Kidney (tissue), 14 donors: ENCODE results near the gene FPR1. TPM values are rescaled to one million over a fixed set of nuclear protein-coding genes. Genes with fewer than 3 reads are reported as not detected.

ENCODE experiments used
- DNase-seq, 5 donors: peaks; one replicate each; pipeline ENCODE4 v3.0.0-alpha.2; 2013 to 2020
- FAIRE-seq: peaks from 2 replicates; lab custom pipeline; 2012; peaks lifted over from hg19 to GRCh38; lab: Jason Lieb, UNC
- H3K27ac ChIP-seq, 2 donors: one replicate each; pipeline ENCODE4 v1.7.0; 2013; ENCODE audit warnings: low read depth in 2 of 2, low read length in 2 of 2, inconsistent platforms in 1 of 2
- H3K27me3 ChIP-seq: one replicate; pipeline ENCODE4 v1.7.1; 2013; ENCODE audit warnings: low read length, inconsistent platforms; ENCODE audit not compliant: control insufficient read depth, insufficient read depth
- H3K36me3 ChIP-seq, 3 donors: one replicate each; pipeline versions ENCODE4 v1.7.0 to v1.7.1; 2013; ENCODE audit warnings: low read length in 3 of 3, control low read depth in 1 of 3, inconsistent platforms in 1 of 3; ENCODE audit not compliant: insufficient read depth in 3 of 3, control insufficient read depth in 2 of 3
- H3K4me1 ChIP-seq, 3 donors: one replicate each; pipeline versions ENCODE4 v1.7.0 to v1.7.1; 2013; ENCODE audit warnings: low read length in 3 of 3, inconsistent platforms in 1 of 3, low read depth in 1 of 3; ENCODE audit not compliant: control insufficient read depth in 2 of 3, insufficient read depth in 2 of 3
- H3K4me3 ChIP-seq, 3 donors: one replicate each; pipeline versions ENCODE4 v1.7.0 to v1.8.1; 2013; ENCODE audit warnings: low read length in 3 of 3, control low read depth in 1 of 3, inconsistent platforms in 1 of 3
- H3K9ac ChIP-seq, 3 donors: one replicate each; pipeline versions ENCODE4 v1.7.0 to v1.7.1; 2013; ENCODE audit warnings: low read length in 3 of 3, control low read depth in 1 of 3, inconsistent platforms in 1 of 3
- H3K9me3 ChIP-seq, 3 donors: one replicate each; pipeline versions ENCODE4 v1.7.0 to v1.7.1; 2013; ENCODE audit warnings: low read length in 3 of 3, control low read depth in 1 of 3, inconsistent platforms in 1 of 3; ENCODE audit not compliant: control insufficient read depth in 2 of 3, insufficient read depth in 1 of 3
- intact Hi-C: fragments of 100-400 bp; cut with DNase I; formaldehyde crosslinking; loops from one replicate; pipeline ENCODE4 v1.11.1; 2022
- polyA plus RNA-seq: library from polyadenylated mRNA; stranded (reverse); fragments of 350-450 nt; fragmentation: Illumina TruSeq; extraction: RNeasy Lipid Tissue Mini Kit (QIAGEN cat#74804); gene quantifications from one replicate; pipeline ENCODE4 v1.2.3, GENCODE V29; 2014; ENCODE audit warnings: low read depth, low replicate concordance; ENCODE audit not compliant: insufficient read depth
- total RNA-seq: library from RNA; stranded (reverse); fragmentation: NEBNext Ultra II Directional; extraction: Animal tissue kit (Norgen Biotek cat#: 25700); gene quantifications from one replicate; pipeline ENCODE4 v1.2.1, GENCODE V29; 2021
- TF ChIP-seq, protein P1 (sequence below): IDR thresholded peaks from 3 replicates; pipeline ENCODE4 v1.5.1; 2012; ENCODE audit warnings: mild to moderate bottlenecking, moderate library complexity, borderline replicate concordance; ENCODE audit not compliant: insufficient read depth; ENCODE audit errors: extremely low read depth
- donor health status: control.
- donor health status: control.
- donor health status: control.
- donor health status: control.
- donor health status: control.
- donor health status: DM: yes; HTN: yes; CAD: no.
- donor health status: Normal renal cell carcinoma (clear cell type).

FPR1 gene
- total and polyA plus RNA-seq, 2 donors from 2014 or later: 2.2 to 16.6 TPM

- H3K27me3 ChIP-seq: peaks cover 7% of the 10 kb centered on the region
- no peaks in the 10 kb centered on the region for H3K36me3 ChIP-seq
- TF ChIP-seq, protein P1, sequence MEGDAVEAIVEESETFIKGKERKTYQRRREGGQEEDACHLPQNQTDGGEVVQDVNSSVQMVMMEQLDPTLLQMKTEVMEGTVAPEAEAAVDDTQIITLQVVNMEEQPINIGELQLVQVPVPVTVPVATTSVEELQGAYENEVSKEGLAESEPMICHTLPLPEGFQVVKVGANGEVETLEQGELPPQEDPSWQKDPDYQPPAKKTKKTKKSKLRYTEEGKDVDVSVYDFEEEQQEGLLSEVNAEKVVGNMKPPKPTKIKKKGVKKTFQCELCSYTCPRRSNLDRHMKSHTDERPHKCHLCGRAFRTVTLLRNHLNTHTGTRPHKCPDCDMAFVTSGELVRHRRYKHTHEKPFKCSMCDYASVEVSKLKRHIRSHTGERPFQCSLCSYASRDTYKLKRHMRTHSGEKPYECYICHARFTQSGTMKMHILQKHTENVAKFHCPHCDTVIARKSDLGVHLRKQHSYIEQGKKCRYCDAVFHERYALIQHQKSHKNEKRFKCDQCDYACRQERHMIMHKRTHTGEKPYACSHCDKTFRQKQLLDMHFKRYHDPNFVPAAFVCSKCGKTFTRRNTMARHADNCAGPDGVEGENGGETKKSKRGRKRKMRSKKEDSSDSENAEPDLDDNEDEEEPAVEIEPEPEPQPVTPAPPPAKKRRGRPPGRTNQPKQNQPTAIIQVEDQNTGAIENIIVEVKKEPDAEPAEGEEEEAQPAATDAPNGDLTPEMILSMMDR: no peak
- no peaks in the 10 kb centered on the region for H3K4me1 ChIP-seq
- H3K27ac ChIP-seq: no peak overlapping the region
- DNase-seq (no peak), FAIRE-seq (no peak)
- no peaks in the 10 kb centered on the region for H3K9me3 ChIP-seq
- intact Hi-C loops: no loop called here
- no peak overlapping the region for H3K4me3 ChIP-seq
- H3K9ac ChIP-seq: no peak overlapping the region
These were observed 24.3 kb downstream of the FPR1 start for GRCh38 chr19:51727349-51727880.

DNA sequence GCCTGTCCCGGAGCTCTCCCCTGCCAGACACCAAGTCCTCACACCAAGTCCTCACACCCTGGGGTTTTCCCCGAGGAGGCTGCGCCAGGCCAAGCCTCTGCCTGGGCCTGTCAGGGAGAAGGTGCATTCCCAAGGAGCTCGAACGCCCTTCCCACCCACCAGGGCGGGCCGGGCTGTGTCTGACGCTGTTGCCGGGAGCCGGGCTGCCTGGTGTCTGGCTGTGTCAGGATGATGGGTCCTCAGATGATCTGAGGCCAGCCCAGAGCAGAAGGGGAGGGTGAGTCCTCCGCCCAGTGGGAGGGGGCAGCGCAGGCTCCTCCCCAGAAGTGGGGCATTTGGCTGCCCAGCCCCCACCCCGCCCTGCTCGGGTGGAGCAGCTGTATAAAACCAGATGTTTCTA is 25.6 kb downstream of the FPR1 start:
- Histone ChIP-seq H3K27ac (no peak overlapping the region), H3K27me3 (peaks cover 7% of the 10 kb centered on the region), H3K4me1 (no peaks in the 10 kb centered on the region), H3K9ac (no peak overlapping the region), H3K36me3 (no peaks in the 10 kb centered on the region), H3K9me3 (no peaks in the 10 kb centered on the region), H3K4me3 (no peak overlapping the region)
- intact Hi-C loops: no loop called here
- TF ChIP-seq, protein P1: no peak
- FAIRE-seq (no peak), DNase-seq (no peak)

DNA sequence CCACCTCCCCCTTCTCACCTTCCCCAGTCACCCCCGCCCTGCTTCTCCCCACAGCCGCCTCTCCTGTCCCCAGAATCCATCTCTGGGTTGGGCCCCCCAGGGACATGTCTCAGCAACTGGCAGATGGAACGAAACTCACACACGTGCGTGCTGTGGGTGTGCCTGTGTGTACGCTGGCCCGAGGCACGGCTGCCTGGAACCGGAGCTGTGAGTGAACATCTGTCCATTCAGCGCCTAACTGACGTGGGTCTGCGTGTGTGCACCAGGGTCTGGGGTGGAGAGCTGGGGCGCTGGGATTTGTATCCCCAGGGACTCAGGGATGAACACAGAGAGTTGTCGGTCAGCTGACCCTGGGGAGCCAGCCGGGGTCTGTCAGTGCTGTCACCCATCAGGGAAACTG is 27.1 kb downstream of the FPR1 start:
- Histone ChIP-seq H3K36me3 (no peaks in the 10 kb centered on the region), H3K27me3 (peaks cover 9% of the 10 kb centered on the region), H3K27ac (no peak overlapping the region), H3K4me1 (peaks cover 0 to under 1% (median 0%) of the 10 kb centered on the region in 3 donors), H3K4me3 (no peak overlapping the region), H3K9me3 (no peaks in the 10 kb centered on the region), H3K9ac (no peak overlapping the region)
- no peak for FAIRE-seq
- TF ChIP-seq, protein P1: no peak
- no peak for DNase-seq
- intact Hi-C loops: no loop called here

- intact Hi-C loops: no loop called here
- Histone ChIP-seq H3K4me3 (no peak overlapping the region), H3K27me3 (peaks cover 17% of the 10 kb centered on the region), H3K27ac (no peak overlapping the region), H3K9ac (no peak overlapping the region), H3K9me3 (no peaks in the 10 kb centered on the region), H3K4me1 (peaks cover 0 to 3% (median 0%) of the 10 kb centered on the region in 3 donors), H3K36me3 (no peaks in the 10 kb centered on the region)
- DNase-seq (no peak), FAIRE-seq (no peak)
- TF ChIP-seq, protein P1: no peak
These were observed 29.2 kb downstream of the FPR1 start for GRCh38 chr19:51722492-51722891.
